CD4-positive, CD25-positive, alpha-beta regulatory T cell (primary cell): Measurements from ENCODE around the gene PER2. TPM values are rescaled to one million over a fixed set of nuclear protein-coding genes. Genes with fewer than 3 reads are reported as not detected.

Experiments
- ATAC-seq, 2 donors: fragments of 150-1000 bp; cut with Tn5 transposase; one replicate each; pipeline ENCODE4 v1.10.0; 2021; ENCODE audit warnings: low read depth in 2 of 2, moderate number of reproducible peaks in 2 of 2, moderate library complexity in 1 of 2
- DNase-seq, 3 donors: peaks; one replicate each; pipeline versions ENCODE4 v3.0.0 to v3.0.0-alpha.2; 2012 to 2022; ENCODE audit warnings: mixed read lengths in 1 of 3
- H3K27ac ChIP-seq: one replicate; pipeline ENCODE4 v1.7.0; 2013; ENCODE audit warnings: mild to moderate bottlenecking, low read length; ENCODE audit not compliant: insufficient read depth, poor library complexity, severe bottlenecking
- H3K27me3 ChIP-seq: one replicate; pipeline ENCODE4 v1.7.0; 2013; ENCODE audit warnings: low read length; ENCODE audit not compliant: control insufficient read depth, insufficient read depth
- H3K36me3 ChIP-seq: one replicate; pipeline ENCODE4 v1.7.0; 2013; ENCODE audit warnings: mild to moderate bottlenecking, low read length, moderate library complexity; ENCODE audit not compliant: control insufficient read depth, insufficient read depth
- H3K4me1 ChIP-seq: 2 replicates; pipeline ENCODE4 v1.7.0; 2013; ENCODE audit warnings: mild to moderate bottlenecking, low read length; ENCODE audit not compliant: insufficient read depth, control insufficient read depth, poor library complexity, severe bottlenecking
- H3K4me3 ChIP-seq: one replicate; pipeline ENCODE4 v1.7.0; 2013; ENCODE audit warnings: low read depth, mild to moderate bottlenecking, low read length, moderate library complexity
- H3K9me3 ChIP-seq, 2 experiments: 1 replicate in 1 of 2; 2 replicates in 1 of 2; pipeline ENCODE4 v1.7.0; 2013; ENCODE audit warnings: low read length in 2 of 2, mild to moderate bottlenecking in 1 of 2, moderate library complexity in 1 of 2; ENCODE audit not compliant: control insufficient read depth in 2 of 2
- H3K27ac Mint-ChIP-seq, 3 donors: one replicate each; pipeline ENCODE4 v1.8.0; 2020 to 2022; ENCODE audit warnings: mild to moderate bottlenecking in 3 of 3, mixed read lengths in 3 of 3, moderate library complexity in 2 of 3
- H3K27me3 Mint-ChIP-seq: one replicate; pipeline ENCODE4 v1.8.0; 2022; ENCODE audit warnings: mild to moderate bottlenecking, mixed read lengths
- H3K36me3 Mint-ChIP-seq: one replicate; pipeline ENCODE4 v1.8.0; 2020; ENCODE audit warnings: mixed read lengths
- H3K4me1 Mint-ChIP-seq, 4 donors: one replicate each; pipeline ENCODE4 v1.8.0; 2020 to 2022; ENCODE audit warnings: mixed read lengths in 4 of 4, mild to moderate bottlenecking in 1 of 4
- H3K4me3 Mint-ChIP-seq, 4 donors: one replicate each; pipeline ENCODE4 v1.8.0; 2020 to 2022; ENCODE audit warnings: mild to moderate bottlenecking in 4 of 4, mixed read lengths in 4 of 4, moderate library complexity in 3 of 4
- H3K9me3 Mint-ChIP-seq, 7 donors: one replicate each; pipeline ENCODE4 v1.8.0; 2020 to 2022; ENCODE audit warnings: mixed read lengths in 7 of 7, mild to moderate bottlenecking in 3 of 7, moderate library complexity in 2 of 7
- polyA plus RNA-seq, 4 donors: library from polyadenylated mRNA; unstranded; fragments of 300-500 nt; fragmentation: Illumina TruSeq; gene quantifications; one replicate each; pipeline ENCODE4 v1.2.3, GENCODE V29; 2021
- total RNA-seq: library from RNA; stranded (reverse); gene quantifications from one replicate; pipeline ENCODE4 v1.2.3, GENCODE V29; 2022

PER2 gene
- total and polyA plus RNA-seq, 5 donors from 2014 or later, result 1.8 to 29.7 (median 4.1) TPM

- no peaks in the 10 kb centered on the region for H3K9me3 ChIP-seq
- Mint-ChIP-seq H3K9me3 (no peaks in the 10 kb centered on the region), H3K4me1 (peaks cover 10 to 42% (median 30%) of the 10 kb centered on the region in 4 donors), H3K27me3 (peaks cover 4% of the 10 kb centered on the region), H3K4me3 (peak overlapping the region; percentile 93 to 99 (median 97)), H3K36me3 (no peaks in the 10 kb centered on the region), H3K27ac (peak overlapping the region in 2 of 3 donors; percentile 97 to 98)
- DNase-seq (peak in 1 of 3 donors; percentile 9), ATAC-seq (no peak)
- H3K4me1 ChIP-seq, result peaks cover 29% of the 10 kb centered on the region
- peak overlapping the region; percentile 71 for H3K4me3 ChIP-seq
- H3K36me3 ChIP-seq, result no peaks in the 10 kb centered on the region
- H3K27me3 ChIP-seq, result no peaks in the 10 kb centered on the region
- peak overlapping the region; percentile 90 for H3K27ac ChIP-seq
Observed at GRCh38 chr2:238290091-238290509, 1.7 kb upstream of the PER2 start.

GRCh38 chr2:238289574-238289973, 1.2 kb upstream of the PER2 start:
- peak overlapping the region; percentile 97 to 98 (median 97) for H3K27ac Mint-ChIP-seq
- H3K4me1 Mint-ChIP-seq, result peaks cover 10 to 45% (median 30%) of the 10 kb centered on the region in 4 donors
- no peaks in the 10 kb centered on the region for H3K27me3 Mint-ChIP-seq
- no peaks in the 10 kb centered on the region for H3K9me3 Mint-ChIP-seq
- no peak for ATAC-seq
- H3K36me3 Mint-ChIP-seq, result no peaks in the 10 kb centered on the region
- Histone ChIP-seq H3K9me3 (no peaks in the 10 kb centered on the region), H3K27ac (peak overlapping the region; percentile 90), H3K4me1 (peaks cover 29% of the 10 kb centered on the region), H3K4me3 (peak overlapping the region; percentile 71), H3K36me3 (no peaks in the 10 kb centered on the region), H3K27me3 (no peaks in the 10 kb centered on the region)
- peak overlapping the region; percentile 93 to 99 (median 97) for H3K4me3 Mint-ChIP-seq
- peak in 1 of 3 donors; percentile 6 for DNase-seq

GRCh38 chr2:238288650-238289573, 502 bp upstream of the PER2 start:
- Mint-ChIP-seq H3K27me3 (no peaks in the 10 kb centered on the region), H3K4me1 (peaks cover 10 to 49% (median 32%) of the 10 kb centered on the region in 4 donors), H3K27ac (peak overlapping the region; percentile 97 to 98 (median 97)), H3K36me3 (no peaks in the 10 kb centered on the region), H3K9me3 (no peaks in the 10 kb centered on the region), H3K4me3 (peak overlapping the region; percentile 93 to 99 (median 97))
- Histone ChIP-seq H3K27me3 (no peaks in the 10 kb centered on the region), H3K27ac (peak overlapping the region; percentile 90), H3K4me3 (peak overlapping the region; percentile 71), H3K4me1 (peaks cover 29% of the 10 kb centered on the region), H3K36me3 (no peaks in the 10 kb centered on the region), H3K9me3 (no peaks in the 10 kb centered on the region)
- DNase-seq, result peak; percentile 96 to 99 (median 97)
- peak; percentile 90 to 92 for ATAC-seq

GRCh38 chr2:238286987-238287736, 1.2 kb downstream of the PER2 start:
- H3K4me3 Mint-ChIP-seq, result peak overlapping the region; percentile 85 to 98 (median 86)
- Histone ChIP-seq H3K27ac (peak overlapping the region; percentile 29), H3K9me3 (no peaks in the 10 kb centered on the region), H3K36me3 (no peaks in the 10 kb centered on the region), H3K4me1 (peaks cover 29% of the 10 kb centered on the region), H3K27me3 (no peaks in the 10 kb centered on the region), H3K4me3 (peak overlapping the region; percentile 57)
- H3K27me3 Mint-ChIP-seq, result no peaks in the 10 kb centered on the region
- ATAC-seq (no peak), DNase-seq (no peak)
- peaks cover 4% of the 10 kb centered on the region for H3K36me3 Mint-ChIP-seq
- H3K4me1 Mint-ChIP-seq, result peaks cover 10 to 61% (median 39%) of the 10 kb centered on the region in 4 donors
- H3K27ac Mint-ChIP-seq, result peak overlapping the region; percentile 86 to 97 (median 89)
- H3K9me3 Mint-ChIP-seq, result no peaks in the 10 kb centered on the region

- Mint-ChIP-seq H3K27me3 (no peaks in the 10 kb centered on the region), H3K27ac (peak overlapping the region; percentile 69 to 97 (median 89)), H3K9me3 (no peaks in the 10 kb centered on the region), H3K4me3 (peak overlapping the region; percentile 85 to 98 (median 86)), H3K4me1 (peaks cover 10 to 64% (median 43%) of the 10 kb centered on the region in 4 donors), H3K36me3 (peaks cover 5% of the 10 kb centered on the region)
- no peaks in the 10 kb centered on the region for H3K9me3 ChIP-seq
- DNase-seq, result no peak
- no peak overlapping the region for H3K27ac ChIP-seq
- no peaks in the 10 kb centered on the region for H3K36me3 ChIP-seq
- ATAC-seq, result no peak
- H3K27me3 ChIP-seq, result no peaks in the 10 kb centered on the region
- peak overlapping the region; percentile 7 for H3K4me3 ChIP-seq
- peaks cover 29% of the 10 kb centered on the region for H3K4me1 ChIP-seq
Observed at GRCh38 chr2:238286551-238286950, 1.9 kb downstream of the PER2 start.

GRCh38 chr2:238286095-238286494, 2.3 kb downstream of the PER2 start:
- no peaks in the 10 kb centered on the region for H3K9me3 Mint-ChIP-seq
- H3K27ac Mint-ChIP-seq, result peak overlapping the region in 1 of 3 donors; percentile 97
- Histone ChIP-seq H3K4me3 (no peak overlapping the region), H3K9me3 (no peaks in the 10 kb centered on the region), H3K27ac (no peak overlapping the region), H3K36me3 (no peaks in the 10 kb centered on the region), H3K27me3 (no peaks in the 10 kb centered on the region), H3K4me1 (peaks cover 29% of the 10 kb centered on the region)
- no peak for DNase-seq
- H3K27me3 Mint-ChIP-seq, result no peaks in the 10 kb centered on the region
- no peak for ATAC-seq
- peaks cover 10 to 66% (median 44%) of the 10 kb centered on the region in 4 donors for H3K4me1 Mint-ChIP-seq
- H3K36me3 Mint-ChIP-seq, result peaks cover 5% of the 10 kb centered on the region
- H3K4me3 Mint-ChIP-seq, result peak overlapping the region in 3 of 4 donors; percentile 9 to 98 (median 32)

- ATAC-seq (no peak), DNase-seq (no peak)
- Mint-ChIP-seq H3K27ac (no peak overlapping the region), H3K36me3 (peaks cover 5% of the 10 kb centered on the region), H3K4me3 (peak overlapping the region in 2 of 4 donors; percentile 32 to 98), H3K4me1 (peaks cover 10 to 67% (median 45%) of the 10 kb centered on the region in 4 donors), H3K27me3 (no peaks in the 10 kb centered on the region), H3K9me3 (no peaks in the 10 kb centered on the region)
- no peaks in the 10 kb centered on the region for H3K27me3 ChIP-seq
- peaks cover 29% of the 10 kb centered on the region for H3K4me1 ChIP-seq
- no peak overlapping the region for H3K4me3 ChIP-seq
- no peaks in the 10 kb centered on the region for H3K9me3 ChIP-seq
- H3K36me3 ChIP-seq, result no peaks in the 10 kb centered on the region
- no peak overlapping the region for H3K27ac ChIP-seq
Observed at GRCh38 chr2:238285653-238286082, 2.7 kb downstream of the PER2 start.
